Bronchial epithelial cell (primary cell): ENCODE results near the gene CPNE2. TPM values are rescaled to one million over a fixed set of nuclear protein-coding genes. Genes with fewer than 3 reads are reported as not detected.

Source experiments
- DNase-seq: peaks from one replicate; pipeline ENCODE4 v3.0.0-alpha.2; 2010; ENCODE audit warnings: low read depth
- FAIRE-seq: peaks from 2 replicates; lab custom pipeline; 2011; peaks lifted over from hg19 to GRCh38; lab: Jason Lieb, UNC
- H3K27me3 ChIP-seq: 2 replicates; pipeline ENCODE4 v1.5.1; 2011; ENCODE audit warnings: low read length; ENCODE audit not compliant: control insufficient read depth, insufficient read depth
- H3K36me3 ChIP-seq: 2 replicates; pipeline ENCODE4 v1.5.1; 2011; ENCODE audit warnings: low read length; ENCODE audit not compliant: control insufficient read depth, insufficient read depth
- H3K4me3 ChIP-seq: 2 replicates; pipeline ENCODE4 v1.5.1; 2011; ENCODE audit warnings: mild to moderate bottlenecking, low read depth, low read length, control low read depth
- CTCF ChIP-seq: IDR thresholded peaks from 2 replicates; pipeline ENCODE4 v1.5.1; 2011; ENCODE audit warnings: mild to moderate bottlenecking, moderate library complexity, low read length, control low read depth, inconsistent platforms; ENCODE audit not compliant: insufficient read depth, severe bottlenecking
- total RNA-seq: library from RNA; depleted of rRNA; stranded (reverse); fragments of >200 nt; gene quantifications from 2 replicates; pipeline ENCODE4 v1.2.1, GENCODE V29; 2014

CPNE2 gene
- total RNA-seq, 1 donor from 2014 or later = 5.0 TPM

DNA sequence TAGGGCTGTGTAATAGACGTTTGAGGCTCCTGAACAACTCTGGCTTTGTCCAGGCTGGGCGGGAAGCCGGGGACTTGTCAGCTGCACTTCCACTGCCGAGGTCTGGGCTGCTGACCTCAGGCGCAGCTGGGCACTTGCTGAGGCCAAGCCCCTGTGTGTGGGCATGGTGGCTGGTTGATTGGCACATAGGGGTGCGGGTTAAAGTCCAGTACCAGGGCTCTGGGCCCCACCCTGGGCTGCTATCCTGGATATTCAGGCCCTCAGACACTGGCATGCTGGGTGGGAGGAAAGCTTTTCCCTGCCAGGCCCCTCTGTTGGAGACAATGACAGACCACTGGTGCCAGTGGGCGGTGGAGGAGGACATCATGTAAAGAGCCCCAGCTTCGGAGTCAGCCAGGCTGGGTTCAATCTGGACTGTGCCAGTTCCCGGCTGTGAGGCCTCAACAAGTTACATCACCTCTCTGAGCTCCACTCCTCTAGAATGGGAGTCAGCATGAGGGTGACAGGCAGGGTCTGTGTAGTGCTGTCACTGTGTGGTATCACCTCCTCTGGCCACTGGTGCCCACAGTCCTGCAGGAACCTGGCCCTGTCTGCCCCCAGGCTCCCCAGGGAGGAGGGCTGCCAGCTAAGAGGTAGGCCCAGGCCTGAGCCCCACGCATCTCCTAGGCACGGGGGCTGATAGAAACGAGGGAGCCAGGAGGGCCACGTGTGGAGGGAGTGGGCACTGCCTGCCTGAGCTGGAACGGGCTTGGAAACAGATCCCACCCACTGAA lies 51.0 kb downstream of the CPNE2 start:
- DNase-seq = no peak
- no peak for TF ChIP-seq CTCF
- FAIRE-seq = no peak
- H3K4me3 ChIP-seq = no peak overlapping the region
- no peaks in the 10 kb centered on the region for H3K36me3 ChIP-seq
- no peaks in the 10 kb centered on the region for H3K27me3 ChIP-seq

GRCh38 chr16:57144027-57144426 lies 51.6 kb downstream of the CPNE2 start:
- DNase-seq = no peak
- Histone ChIP-seq H3K36me3 (no peaks in the 10 kb centered on the region), H3K27me3 (no peaks in the 10 kb centered on the region), H3K4me3 (no peak overlapping the region)
- FAIRE-seq = peak; percentile 23
- TF ChIP-seq CTCF = no peak

- TF ChIP-seq CTCF = no peak
- H3K27me3 ChIP-seq = no peaks in the 10 kb centered on the region
- H3K36me3 ChIP-seq = no peaks in the 10 kb centered on the region
- DNase-seq (no peak), FAIRE-seq (peak; percentile 13)
- no peak overlapping the region for H3K4me3 ChIP-seq
These were observed 53.0 kb downstream of the CPNE2 start for GRCh38 chr16:57145046-57146021.

DNA sequence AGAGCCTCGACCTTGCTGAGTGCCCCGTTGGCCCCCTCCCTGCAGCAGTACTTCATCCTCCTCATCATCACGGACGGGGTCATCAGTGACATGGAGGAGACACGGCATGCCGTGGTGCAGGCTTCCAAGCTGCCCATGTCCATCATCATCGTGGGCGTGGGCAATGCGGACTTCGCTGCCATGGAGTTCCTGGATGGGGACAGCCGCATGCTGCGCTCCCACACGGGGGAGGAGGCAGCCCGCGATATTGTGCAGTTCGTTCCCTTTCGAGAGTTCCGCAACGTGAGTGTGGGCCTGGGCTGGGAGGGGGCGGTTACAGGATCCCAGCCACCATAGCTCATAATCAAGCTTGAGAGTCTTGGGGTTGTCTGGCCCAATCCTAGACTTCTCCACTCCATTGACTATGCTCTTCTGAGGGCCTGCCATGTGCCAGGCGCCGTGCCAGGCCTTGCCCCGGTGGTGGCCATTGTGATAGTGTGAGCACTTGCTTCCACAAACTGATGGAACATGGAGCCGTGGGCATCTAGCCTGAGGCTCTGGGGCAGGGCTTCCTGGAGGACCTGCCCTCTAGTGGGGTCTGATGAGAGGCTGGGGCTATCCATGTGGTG lies 53.8 kb downstream of the CPNE2 start:
- no peak for TF ChIP-seq CTCF
- Histone ChIP-seq H3K4me3 (no peak overlapping the region), H3K27me3 (no peaks in the 10 kb centered on the region), H3K36me3 (no peaks in the 10 kb centered on the region)
- no peak for DNase-seq
- no peak for FAIRE-seq

DNA sequence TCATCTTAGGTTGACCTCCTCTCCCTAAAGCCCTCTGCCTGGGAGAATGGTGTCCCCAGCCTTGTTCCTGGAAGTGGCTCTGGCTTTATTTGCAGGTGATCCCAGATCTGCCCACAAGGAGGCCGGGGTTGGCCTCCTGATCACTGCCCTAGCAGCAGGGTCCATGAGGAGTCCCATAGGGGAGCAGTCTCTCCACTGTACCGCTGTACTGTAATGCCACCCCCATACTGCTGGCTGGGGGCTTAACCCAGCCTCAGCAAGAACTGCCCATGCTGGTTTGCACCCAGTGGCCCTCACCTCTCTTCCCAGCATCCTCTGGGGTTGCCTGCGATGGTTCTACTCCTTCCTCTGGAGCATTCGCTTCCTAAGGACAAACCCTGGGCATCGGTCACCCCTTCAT lies 54.4 kb downstream of the CPNE2 start:
- H3K27me3 ChIP-seq = no peaks in the 10 kb centered on the region
- H3K4me3 ChIP-seq = no peak overlapping the region
- no peak for DNase-seq
- peak; percentile 20 for TF ChIP-seq CTCF
- peak; percentile 84 for FAIRE-seq
- no peaks in the 10 kb centered on the region for H3K36me3 ChIP-seq
